ENCODE data around the gene POLR1C. TPM values are rescaled to one million over a fixed set of nuclear protein-coding genes. Genes with fewer than 3 reads are reported as not detected.

POLR1C gene
- total and polyA plus RNA-seq, 9 donors: 16.7 to 22.2 (median 19.8) TPM

DNA sequence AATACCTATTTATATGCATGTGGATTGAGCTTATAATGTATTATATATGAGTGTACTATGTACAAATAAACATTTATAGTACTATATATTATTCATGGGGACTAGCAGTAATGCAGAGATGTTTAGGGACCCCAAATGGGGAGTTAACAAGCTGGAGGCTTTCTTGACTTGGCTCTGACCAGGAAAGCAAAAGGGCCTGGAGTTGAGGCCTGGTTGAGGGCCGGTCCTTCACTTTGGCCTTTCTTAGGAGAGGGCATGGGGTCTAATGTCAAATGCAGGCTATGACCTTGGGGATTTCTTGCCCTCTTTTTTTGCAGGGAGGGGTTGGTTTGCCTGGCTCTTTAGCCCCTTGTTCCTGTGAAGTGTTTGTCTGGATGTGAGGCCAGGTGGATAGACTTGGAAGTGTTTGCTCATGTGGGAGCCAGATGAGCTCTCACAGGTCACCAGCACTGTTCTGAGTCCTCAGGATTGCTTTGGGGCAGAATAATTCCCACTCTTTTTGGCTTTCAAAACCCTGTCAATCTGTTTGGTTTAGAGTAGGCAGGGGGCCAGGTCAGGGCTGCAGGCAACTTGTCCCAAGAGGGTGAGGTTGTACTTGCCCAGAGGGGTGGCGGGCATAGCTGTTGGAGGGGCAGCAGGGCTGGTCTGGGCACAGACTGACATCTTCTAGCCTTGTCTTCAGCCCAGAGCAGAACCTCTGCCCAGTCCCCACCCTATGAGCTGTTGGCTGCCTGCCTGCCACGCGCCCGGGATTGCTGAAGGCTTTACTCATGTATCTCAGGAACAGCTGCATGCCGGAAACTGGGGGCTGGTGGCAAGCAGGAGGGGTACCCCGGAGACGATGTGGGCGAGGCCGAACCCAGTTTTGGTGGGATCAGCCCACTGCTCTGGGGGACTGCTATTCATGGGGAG lies 24.9 kb upstream of the POLR1C start:
- Histone ChIP-seq H3K9me3 (replicated peaks; ENCODE audit: control insufficient read depth, low read depth, low read length) (no peaks in the 10 kb centered on the region), H3K4me3 (ENCODE audit: low read length) (no peak overlapping the region), H3K27ac (ENCODE audit: low read length) (peak overlapping the region; percentile 75), H3K27me3 (ENCODE audit: control insufficient read depth, insufficient read depth, low read length) (no peaks in the 10 kb centered on the region), H3K36me3 (ENCODE audit: control insufficient read depth, insufficient read depth, low read length) (peaks cover 9% of the 10 kb centered on the region), H3K4me1 (ENCODE audit: control insufficient read depth, insufficient read depth, low read length) (peaks cover 53% of the 10 kb centered on the region)
- 46% methylated on average over 6 of the region's 10 CpGs for WGBS (ENCODE audit: insufficient coverage)
- DNase-seq: peak; percentile 83

GRCh38 chr6:43492673-43493072 lies 24.2 kb upstream of the POLR1C start:
- Histone ChIP-seq H3K27me3 (ENCODE audit: control insufficient read depth, insufficient read depth, low read length) (no peaks in the 10 kb centered on the region), H3K27ac (ENCODE audit: low read length) (peak overlapping the region; percentile 45), H3K9me3 (replicated peaks; ENCODE audit: control insufficient read depth, low read depth, low read length) (no peaks in the 10 kb centered on the region), H3K4me1 (ENCODE audit: control insufficient read depth, insufficient read depth, low read length) (peaks cover 59% of the 10 kb centered on the region), H3K4me3 (ENCODE audit: low read length) (no peak overlapping the region), H3K36me3 (ENCODE audit: control insufficient read depth, insufficient read depth, low read length) (peaks cover 7% of the 10 kb centered on the region)
- 73% methylated on average over 2 of the region's 3 CpGs for WGBS (ENCODE audit: insufficient coverage)
- DNase-seq: peak; percentile 44

- H3K4me3 ChIP-seq (ENCODE audit: low read length): no peak overlapping the region
- H3K4me1 ChIP-seq (ENCODE audit: control insufficient read depth, insufficient read depth, low read length): peaks cover 62% of the 10 kb centered on the region
- no peak for DNase-seq
- H3K9me3 ChIP-seq (replicated peaks; ENCODE audit: control insufficient read depth, low read depth, low read length): no peaks in the 10 kb centered on the region
- WGBS (ENCODE audit: insufficient coverage): 50% methylated on average over 2 of the region's 2 CpGs
- peak overlapping the region; percentile 31 for H3K27ac ChIP-seq (ENCODE audit: low read length)
- no peaks in the 10 kb centered on the region for H3K27me3 ChIP-seq (ENCODE audit: control insufficient read depth, insufficient read depth, low read length)
- peaks cover 9% of the 10 kb centered on the region for H3K36me3 ChIP-seq (ENCODE audit: control insufficient read depth, insufficient read depth, low read length)
Observed at GRCh38 chr6:43493230-43493629, 23.7 kb upstream of the POLR1C start.

GRCh38 chr6:43493833-43494232 lies 23.1 kb upstream of the POLR1C start:
- Histone ChIP-seq H3K4me1 (ENCODE audit: control insufficient read depth, insufficient read depth, low read length) (peaks cover 65% of the 10 kb centered on the region), H3K27ac (ENCODE audit: low read length) (no peak overlapping the region), H3K9me3 (replicated peaks; ENCODE audit: control insufficient read depth, low read depth, low read length) (no peaks in the 10 kb centered on the region), H3K36me3 (ENCODE audit: control insufficient read depth, insufficient read depth, low read length) (peaks cover 10% of the 10 kb centered on the region), H3K4me3 (ENCODE audit: low read length) (no peak overlapping the region), H3K27me3 (ENCODE audit: control insufficient read depth, insufficient read depth, low read length) (no peaks in the 10 kb centered on the region)
- DNase-seq: no peak
- WGBS (ENCODE audit: insufficient coverage): 95% methylated on average over 3 of the region's 7 CpGs

DNA sequence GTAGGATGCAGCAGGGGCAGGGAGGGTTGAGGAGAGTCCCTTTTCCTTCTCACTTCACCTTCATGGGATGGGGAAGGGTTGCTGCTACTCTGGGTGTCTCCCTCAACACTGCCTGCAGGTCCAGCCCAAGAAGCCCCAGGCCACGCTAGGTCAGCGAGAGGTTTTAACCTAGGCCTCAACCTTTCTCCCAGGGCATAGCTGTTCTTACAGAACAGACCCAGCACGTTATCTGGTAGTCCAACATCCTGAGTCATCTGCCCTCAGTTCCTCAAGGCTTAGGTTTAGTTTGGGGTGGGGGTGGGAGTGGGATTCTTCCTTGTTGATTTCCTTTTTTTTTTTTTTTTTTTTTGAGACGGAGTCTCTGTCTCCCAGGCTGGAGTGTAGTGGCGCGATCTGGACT lies 22.6 kb upstream of the POLR1C start:
- Histone ChIP-seq H3K4me3 (ENCODE audit: low read length) (no peak overlapping the region), H3K27me3 (ENCODE audit: control insufficient read depth, insufficient read depth, low read length) (no peaks in the 10 kb centered on the region), H3K36me3 (ENCODE audit: control insufficient read depth, insufficient read depth, low read length) (peaks cover 13% of the 10 kb centered on the region), H3K4me1 (ENCODE audit: control insufficient read depth, insufficient read depth, low read length) (peaks cover 70% of the 10 kb centered on the region), H3K27ac (ENCODE audit: low read length) (no peak overlapping the region), H3K9me3 (replicated peaks; ENCODE audit: control insufficient read depth, low read depth, low read length) (no peaks in the 10 kb centered on the region)
- 100% methylated on average over 2 of the region's 6 CpGs for WGBS (ENCODE audit: insufficient coverage)
- DNase-seq: no peak

DNA sequence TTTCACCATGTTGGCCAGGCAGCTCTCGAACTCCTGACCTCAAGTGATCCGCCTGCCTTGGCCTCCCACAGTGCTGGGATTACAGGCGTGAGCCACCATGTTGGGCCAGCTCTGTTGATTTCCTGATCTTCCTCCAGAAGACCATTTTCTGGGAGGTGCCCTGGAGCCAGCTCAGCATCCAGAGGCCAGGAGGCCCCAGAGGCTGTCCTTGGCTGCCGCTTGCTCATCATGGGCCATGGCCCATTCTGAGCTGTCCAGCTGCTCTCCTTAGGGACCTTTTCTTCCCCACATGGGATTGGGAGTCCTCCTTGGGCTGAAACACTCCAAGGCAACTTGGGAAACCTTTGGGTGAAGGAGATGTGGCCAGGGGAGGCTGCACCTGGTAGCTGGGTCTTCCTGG lies 22.1 kb upstream of the POLR1C start:
- 93% methylated on average over 3 of the region's 4 CpGs for WGBS (ENCODE audit: insufficient coverage)
- H3K9me3 ChIP-seq (replicated peaks; ENCODE audit: control insufficient read depth, low read depth, low read length): no peaks in the 10 kb centered on the region
- H3K4me1 ChIP-seq (ENCODE audit: control insufficient read depth, insufficient read depth, low read length): peaks cover 74% of the 10 kb centered on the region
- H3K27me3 ChIP-seq (ENCODE audit: control insufficient read depth, insufficient read depth, low read length): no peaks in the 10 kb centered on the region
- no peak for DNase-seq
- no peak overlapping the region for H3K27ac ChIP-seq (ENCODE audit: low read length)
- peaks cover 18% of the 10 kb centered on the region for H3K36me3 ChIP-seq (ENCODE audit: control insufficient read depth, insufficient read depth, low read length)
- H3K4me3 ChIP-seq (ENCODE audit: low read length): no peak overlapping the region

- peaks cover 25% of the 10 kb centered on the region for H3K36me3 ChIP-seq (ENCODE audit: control insufficient read depth, insufficient read depth, low read length)
- WGBS (ENCODE audit: insufficient coverage): 53% methylated on average over 2 of the region's 4 CpGs
- H3K4me1 ChIP-seq (ENCODE audit: control insufficient read depth, insufficient read depth, low read length): peaks cover 81% of the 10 kb centered on the region
- no peak for DNase-seq
- H3K4me3 ChIP-seq (ENCODE audit: low read length): no peak overlapping the region
- H3K9me3 ChIP-seq (replicated peaks; ENCODE audit: control insufficient read depth, low read depth, low read length): no peaks in the 10 kb centered on the region
- no peaks in the 10 kb centered on the region for H3K27me3 ChIP-seq (ENCODE audit: control insufficient read depth, insufficient read depth, low read length)
- no peak overlapping the region for H3K27ac ChIP-seq (ENCODE audit: low read length)
Observed at GRCh38 chr6:43495409-43495941, 21.4 kb upstream of the POLR1C start.

- Histone ChIP-seq H3K9me3 (replicated peaks; ENCODE audit: control insufficient read depth, low read depth, low read length) (no peaks in the 10 kb centered on the region), H3K27me3 (ENCODE audit: control insufficient read depth, insufficient read depth, low read length) (no peaks in the 10 kb centered on the region), H3K4me3 (ENCODE audit: low read length) (no peak overlapping the region), H3K27ac (ENCODE audit: low read length) (no peak overlapping the region), H3K36me3 (ENCODE audit: control insufficient read depth, insufficient read depth, low read length) (peaks cover 34% of the 10 kb centered on the region), H3K4me1 (ENCODE audit: control insufficient read depth, insufficient read depth, low read length) (peaks cover 87% of the 10 kb centered on the region)
- WGBS (ENCODE audit: insufficient coverage): 58% methylated on average over 11 of the region's 18 CpGs
- no peak for DNase-seq
Observed at GRCh38 chr6:43496370-43497128, 20.3 kb upstream of the POLR1C start.

DNA sequence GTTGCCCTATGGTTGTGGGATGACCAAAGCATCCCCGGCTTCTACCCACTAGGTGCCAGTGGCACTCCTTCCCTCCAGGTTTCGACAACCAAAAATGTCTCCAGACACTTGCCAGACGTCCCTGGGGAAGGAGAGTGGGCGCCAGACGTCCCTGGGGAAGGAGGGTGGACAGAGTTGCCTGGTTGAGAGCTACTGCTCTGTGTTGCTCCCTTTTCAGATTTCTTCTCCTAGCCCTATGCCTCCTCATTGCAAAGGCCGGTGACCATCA lies 19.8 kb upstream of the POLR1C start:
- H3K4me1 ChIP-seq (ENCODE audit: control insufficient read depth, insufficient read depth, low read length): peaks cover 83% of the 10 kb centered on the region

GRCh38 chr6:43497689-43498088 lies 19.2 kb upstream of the POLR1C start:
- no peak for DNase-seq
- Histone ChIP-seq H3K4me3 (ENCODE audit: low read length) (no peak overlapping the region), H3K9me3 (replicated peaks; ENCODE audit: control insufficient read depth, low read depth, low read length) (no peaks in the 10 kb centered on the region), H3K4me1 (ENCODE audit: control insufficient read depth, insufficient read depth, low read length) (peaks cover 77% of the 10 kb centered on the region), H3K36me3 (ENCODE audit: control insufficient read depth, insufficient read depth, low read length) (peaks cover 44% of the 10 kb centered on the region), H3K27me3 (ENCODE audit: control insufficient read depth, insufficient read depth, low read length) (no peaks in the 10 kb centered on the region), H3K27ac (ENCODE audit: low read length) (no peak overlapping the region)
- 68% methylated on average over 8 of the region's 12 CpGs for WGBS (ENCODE audit: insufficient coverage)

More for the DNA sequence above, 19.8 kb upstream of the POLR1C start:
- H3K4me3 ChIP-seq (ENCODE audit: low read length): no peak overlapping the region
- no peaks in the 10 kb centered on the region for H3K9me3 ChIP-seq (replicated peaks; ENCODE audit: control insufficient read depth, low read depth, low read length)
- no CpG with 5 or more reads among the region's 6 CpGs for WGBS (ENCODE audit: insufficient coverage)
- H3K27ac ChIP-seq (ENCODE audit: low read length): no peak overlapping the region
- H3K27me3 ChIP-seq (ENCODE audit: control insufficient read depth, insufficient read depth, low read length): no peaks in the 10 kb centered on the region
- H3K36me3 ChIP-seq (ENCODE audit: control insufficient read depth, insufficient read depth, low read length): peaks cover 38% of the 10 kb centered on the region
- DNase-seq: no peak
